M059J (cell line): ENCODE results near the gene KIF21B. TPM values are rescaled to one million over a fixed set of nuclear protein-coding genes. Genes with fewer than 3 reads are reported as not detected.

Experiments used
- DNase-seq: peaks from one replicate; pipeline ENCODE4 v3.0.0-alpha.2; 2012; ENCODE audit warnings: low read depth
- total RNA-seq: library from RNA; depleted of rRNA; stranded (reverse); fragments of >200 nt; shearing (Covaris generic); gene quantifications from 2 replicates; pipeline ENCODE4 v1.2.3, GENCODE V29; 2014

KIF21B gene
- total RNA-seq, 1 experiment from 2014 or later = 1.2 TPM

- no peak for DNase-seq
Observed at GRCh38 chr1:201000391-201000790, 23.1 kb downstream of the KIF21B start.

GRCh38 chr1:200999667-201000066, 23.8 kb downstream of the KIF21B start:
- no peak for DNase-seq

GRCh38 chr1:200998323-200998722, 25.2 kb downstream of the KIF21B start:
- no peak for DNase-seq

GRCh38 chr1:200992382-200993048, 31.0 kb downstream of the KIF21B start:
- no peak for DNase-seq

- DNase-seq = no peak
Observed at GRCh38 chr1:200991097-200991614, 32.4 kb downstream of the KIF21B start.

GRCh38 chr1:200990114-200990513, 33.4 kb downstream of the KIF21B start:
- no peak for DNase-seq

- DNase-seq = no peak
Observed at GRCh38 chr1:200989337-200989736, 34.2 kb downstream of the KIF21B start.

GRCh38 chr1:200988693-200989092, 34.8 kb downstream of the KIF21B start:
- no peak for DNase-seq

- DNase-seq = no peak
Observed at GRCh38 chr1:200985481-200985880, 38.0 kb downstream of the KIF21B start.

GRCh38 chr1:200983035-200983561, 40.4 kb downstream of the KIF21B start:
- no peak for DNase-seq

GRCh38 chr1:200982071-200982945, 41.2 kb downstream of the KIF21B start:
- DNase-seq = peak; percentile 13

- no peak for DNase-seq
Observed at GRCh38 chr1:200981278-200981677, 42.2 kb downstream of the KIF21B start.

- no peak for DNase-seq
Observed at GRCh38 chr1:200980873-200981272, 42.6 kb downstream of the KIF21B start.

GRCh38 chr1:200980452-200980772, 43.1 kb downstream of the KIF21B start:
- DNase-seq = no peak

GRCh38 chr1:200979574-200980451, 43.7 kb downstream of the KIF21B start:
- peak; percentile 18 for DNase-seq

- DNase-seq = no peak
Observed at GRCh38 chr1:200977071-200977754, 46.3 kb downstream of the KIF21B start.

GRCh38 chr1:200976634-200977033, 46.9 kb downstream of the KIF21B start:
- DNase-seq = no peak

GRCh38 chr1:200975458-200975857, 48.1 kb downstream of the KIF21B start:
- no peak for DNase-seq

- DNase-seq = no peak
Observed at GRCh38 chr1:200974711-200975110, 48.8 kb downstream of the KIF21B start.

GRCh38 chr1:200973937-200974657, 49.4 kb downstream of the KIF21B start:
- no peak for DNase-seq
